ENCODE measurements around the gene MT1G.

- TF ChIP-seq REST (IDR thresholded peaks at IDR 0.05; ENCODE audit: borderline replicate concordance) (no peak), POLR2AphosphoS5 (IDR thresholded peaks at IDR 0.05) (no peak), EP300 (conservative IDR thresholded peaks at IDR 0.05; ENCODE audit: poor library complexity, severe bottlenecking) (no peak)
- TF ChIP-seq, protein P1, sequence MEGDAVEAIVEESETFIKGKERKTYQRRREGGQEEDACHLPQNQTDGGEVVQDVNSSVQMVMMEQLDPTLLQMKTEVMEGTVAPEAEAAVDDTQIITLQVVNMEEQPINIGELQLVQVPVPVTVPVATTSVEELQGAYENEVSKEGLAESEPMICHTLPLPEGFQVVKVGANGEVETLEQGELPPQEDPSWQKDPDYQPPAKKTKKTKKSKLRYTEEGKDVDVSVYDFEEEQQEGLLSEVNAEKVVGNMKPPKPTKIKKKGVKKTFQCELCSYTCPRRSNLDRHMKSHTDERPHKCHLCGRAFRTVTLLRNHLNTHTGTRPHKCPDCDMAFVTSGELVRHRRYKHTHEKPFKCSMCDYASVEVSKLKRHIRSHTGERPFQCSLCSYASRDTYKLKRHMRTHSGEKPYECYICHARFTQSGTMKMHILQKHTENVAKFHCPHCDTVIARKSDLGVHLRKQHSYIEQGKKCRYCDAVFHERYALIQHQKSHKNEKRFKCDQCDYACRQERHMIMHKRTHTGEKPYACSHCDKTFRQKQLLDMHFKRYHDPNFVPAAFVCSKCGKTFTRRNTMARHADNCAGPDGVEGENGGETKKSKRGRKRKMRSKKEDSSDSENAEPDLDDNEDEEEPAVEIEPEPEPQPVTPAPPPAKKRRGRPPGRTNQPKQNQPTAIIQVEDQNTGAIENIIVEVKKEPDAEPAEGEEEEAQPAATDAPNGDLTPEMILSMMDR (IDR thresholded peaks at IDR 0.05; ENCODE audit: poor library complexity, severe bottlenecking) = no peak
Observed at GRCh38 chr16:56643833-56644232, 24.0 kb downstream of the MT1G start.
